Measurements from ENCODE around the gene KLF11.
"Not testable (repeated sequence)": the region's sequence is repeated elsewhere in the genome, so short reads cannot be mapped to it uniquely, and the experiment has no call there.

KLF11 gene

DNA sequence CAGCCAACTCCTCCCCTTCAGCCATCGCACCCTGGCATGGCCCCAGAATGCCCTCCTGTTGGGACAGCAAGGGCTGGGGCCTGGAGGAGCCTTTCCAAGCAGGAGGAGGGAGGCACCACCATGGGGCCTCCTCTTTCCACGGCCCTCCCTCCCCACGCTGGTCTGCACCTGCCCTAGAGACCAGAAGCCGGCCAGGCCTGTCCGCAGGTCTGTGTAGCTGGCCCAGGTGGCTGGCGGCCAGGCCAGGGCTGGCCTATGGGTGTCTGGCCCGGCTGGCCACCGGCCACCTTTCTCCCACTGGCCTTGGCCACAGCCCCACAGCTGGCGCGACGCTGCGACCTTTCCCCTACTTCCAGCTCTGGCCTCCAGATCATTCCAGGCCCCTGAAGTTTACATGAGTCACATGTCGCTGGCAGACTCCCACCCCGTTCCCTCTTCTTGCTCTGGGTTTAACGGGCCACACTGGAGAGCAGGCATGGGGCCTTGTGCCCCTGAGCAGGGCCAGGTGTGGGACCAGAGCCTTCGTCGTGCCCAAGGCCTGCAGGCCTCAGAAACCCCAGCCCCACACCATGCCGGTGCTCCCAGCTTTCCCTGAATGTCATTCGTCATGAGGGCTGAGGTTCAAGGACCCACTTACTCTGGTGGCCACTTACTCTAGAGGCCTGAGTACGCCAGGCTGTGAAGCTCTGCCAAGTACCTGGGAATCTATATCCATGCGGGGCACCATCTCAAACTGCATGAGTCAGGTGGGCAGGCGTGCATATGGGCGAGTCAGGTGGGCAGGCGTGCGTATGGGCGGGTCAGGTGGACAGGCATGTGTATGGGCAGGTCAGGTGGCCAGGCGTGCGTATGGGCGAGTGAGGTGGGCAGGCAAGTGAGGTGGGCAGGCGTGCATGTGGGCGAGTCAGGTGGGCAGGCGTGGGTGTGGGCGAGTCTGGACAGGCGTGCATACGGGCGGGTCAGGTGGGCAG is 33.3 kb upstream of the KLF11 start:
- no peaks in the 10 kb centered on the region for H3K9me3 ChIP-seq (ENCODE audit: insufficient read depth, low read depth, low read length)

DNA sequence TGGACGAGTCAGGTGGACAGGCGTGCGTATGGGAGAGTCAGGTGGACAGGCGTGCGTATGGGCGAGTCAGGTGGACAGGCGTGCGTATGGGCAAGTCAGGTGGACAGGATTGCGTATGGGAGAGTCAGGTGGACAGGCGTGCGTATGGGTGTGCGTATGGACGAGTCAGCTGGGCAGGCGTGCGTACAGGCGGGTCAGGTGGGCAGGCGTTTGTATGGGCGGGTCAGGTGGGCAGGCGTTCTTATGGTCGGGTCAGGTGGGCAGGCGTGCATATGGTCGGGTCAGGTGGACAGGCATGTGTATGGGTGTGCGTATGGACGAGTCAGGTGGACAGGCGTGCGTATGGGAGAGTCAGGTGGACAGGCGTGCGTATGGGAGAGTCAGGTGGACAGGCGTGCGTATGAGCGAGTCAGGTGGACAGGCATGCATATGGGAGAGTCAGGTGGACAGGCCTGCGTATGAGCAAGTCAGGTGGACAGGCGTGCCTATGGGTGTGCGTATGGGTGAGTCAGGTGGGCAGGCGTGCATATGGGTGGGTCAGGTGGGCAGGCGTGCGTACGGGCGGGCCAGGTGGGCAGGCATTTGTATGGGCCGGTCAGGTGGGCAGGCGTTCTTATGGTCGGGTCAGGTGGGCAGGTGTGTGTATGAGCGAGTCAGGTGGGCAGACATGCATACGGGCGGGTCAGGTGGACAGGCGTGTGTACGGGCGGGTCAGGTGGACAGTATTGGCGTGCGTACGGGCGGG is 32.3 kb upstream of the KLF11 start:
- WGBS, result 97% methylated on average over 52 of the region's 52 CpGs
- not testable (repeated sequence) for H3K36me3 ChIP-seq (ENCODE audit: insufficient read depth, low read length); H3K27me3 ChIP-seq (ENCODE audit: insufficient read depth, low read length); H3K9me3 ChIP-seq (ENCODE audit: insufficient read depth, low read depth, low read length); H3K27ac ChIP-seq (ENCODE audit: low read depth, low read length); H3K4me3 ChIP-seq (ENCODE audit: low read length); H3K9ac ChIP-seq (ENCODE audit: low read depth, low read length); H3K4me1 ChIP-seq (ENCODE audit: insufficient read depth, low read length)

More for the DNA sequence above, 33.3 kb upstream of the KLF11 start:
- 93% methylated on average over 36 of the region's 36 CpGs for WGBS
- Histone ChIP-seq H3K9ac (ENCODE audit: low read depth, low read length) (no peak overlapping the region), H3K4me1 (ENCODE audit: insufficient read depth, low read length) (no peaks in the 10 kb centered on the region), H3K4me3 (ENCODE audit: low read length) (no peak overlapping the region), H3K36me3 (ENCODE audit: insufficient read depth, low read length) (no peaks in the 10 kb centered on the region), H3K27me3 (ENCODE audit: insufficient read depth, low read length) (no peaks in the 10 kb centered on the region), H3K27ac (ENCODE audit: low read depth, low read length) (no peak overlapping the region)

- 92% methylated on average over 48 of the region's 61 CpGs for WGBS
- not testable (repeated sequence) for H3K4me3 ChIP-seq (ENCODE audit: low read length); H3K27ac ChIP-seq (ENCODE audit: low read depth, low read length); H3K27me3 ChIP-seq (ENCODE audit: insufficient read depth, low read length); H3K9ac ChIP-seq (ENCODE audit: low read depth, low read length); H3K4me1 ChIP-seq (ENCODE audit: insufficient read depth, low read length); H3K36me3 ChIP-seq (ENCODE audit: insufficient read depth, low read length); H3K9me3 ChIP-seq (ENCODE audit: insufficient read depth, low read depth, low read length)
These were observed 31.6 kb upstream of the KLF11 start for GRCh38 chr2:10011606-10012325.

- H3K4me1 ChIP-seq (ENCODE audit: insufficient read depth, low read length); H3K9ac ChIP-seq (ENCODE audit: low read depth, low read length); H3K27me3 ChIP-seq (ENCODE audit: insufficient read depth, low read length); H3K4me3 ChIP-seq (ENCODE audit: low read length); H3K27ac ChIP-seq (ENCODE audit: low read depth, low read length); H3K9me3 ChIP-seq (ENCODE audit: insufficient read depth, low read depth, low read length); H3K36me3 ChIP-seq (ENCODE audit: insufficient read depth, low read length): not testable (repeated sequence)
- 96% methylated on average over 37 of the region's 37 CpGs for WGBS
These were observed 30.9 kb upstream of the KLF11 start for GRCh38 chr2:10012366-10012962.

- H3K9me3 ChIP-seq (ENCODE audit: insufficient read depth, low read depth, low read length), result no peaks in the 10 kb centered on the region
- no peak overlapping the region for H3K9ac ChIP-seq (ENCODE audit: low read depth, low read length)
- WGBS, result 91% methylated on average over 29 of the region's 29 CpGs
- H3K27me3 ChIP-seq (ENCODE audit: insufficient read depth, low read length), result no peaks in the 10 kb centered on the region
- H3K4me3 ChIP-seq (ENCODE audit: low read length), result no peak overlapping the region
- H3K4me1 ChIP-seq (ENCODE audit: insufficient read depth, low read length), result no peaks in the 10 kb centered on the region
- H3K36me3 ChIP-seq (ENCODE audit: insufficient read depth, low read length), result no peaks in the 10 kb centered on the region
- no peak overlapping the region for H3K27ac ChIP-seq (ENCODE audit: low read depth, low read length)
These were observed 30.3 kb upstream of the KLF11 start for GRCh38 chr2:10012963-10013461.

DNA sequence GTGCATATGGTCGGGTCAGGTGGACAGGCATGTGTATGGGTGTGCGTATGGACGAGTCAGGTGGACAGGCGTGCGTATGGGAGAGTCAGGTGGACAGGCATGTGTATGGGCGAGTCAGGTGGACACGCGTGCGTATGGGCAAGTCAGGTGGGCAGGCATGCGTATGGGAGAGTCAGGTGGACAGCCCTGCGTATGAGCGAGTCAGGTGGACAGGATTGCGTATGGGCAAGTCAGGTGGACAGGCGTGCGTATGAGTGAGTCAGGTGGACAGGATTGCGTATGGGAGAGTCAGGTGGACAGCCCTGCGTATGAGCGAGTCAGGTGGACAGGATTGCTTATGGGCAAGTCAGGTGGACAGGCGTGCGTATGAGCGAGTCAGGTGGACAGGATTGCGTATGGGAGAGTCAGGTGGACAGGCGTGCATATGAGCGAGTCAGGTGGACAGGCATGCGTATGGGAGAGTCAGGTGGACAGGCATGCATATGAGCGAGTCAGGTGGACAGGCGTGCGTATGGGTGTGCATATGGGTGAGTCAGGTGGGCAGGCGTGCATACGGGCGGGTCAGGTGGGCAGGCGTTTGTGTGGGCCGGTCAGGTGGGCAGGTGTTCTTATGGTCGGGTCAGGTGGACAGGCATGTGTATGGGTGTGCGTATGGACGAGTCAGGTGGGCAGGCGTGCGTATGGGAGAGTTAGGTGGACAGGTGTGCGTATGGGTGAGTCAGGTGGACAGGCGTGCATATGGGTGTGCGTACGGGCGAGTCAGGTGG is 29.5 kb upstream of the KLF11 start:
- not testable (repeated sequence) for H3K9ac ChIP-seq (ENCODE audit: low read depth, low read length); H3K4me1 ChIP-seq (ENCODE audit: insufficient read depth, low read length); H3K4me3 ChIP-seq (ENCODE audit: low read length); H3K36me3 ChIP-seq (ENCODE audit: insufficient read depth, low read length); H3K27me3 ChIP-seq (ENCODE audit: insufficient read depth, low read length); H3K27ac ChIP-seq (ENCODE audit: low read depth, low read length); H3K9me3 ChIP-seq (ENCODE audit: insufficient read depth, low read depth, low read length)
- 90% methylated on average over 43 of the region's 43 CpGs for WGBS

GRCh38 chr2:10014418-10015190 is 28.7 kb upstream of the KLF11 start:
- 93% methylated on average over 42 of the region's 42 CpGs for WGBS
- Histone ChIP-seq H3K9me3 (ENCODE audit: insufficient read depth, low read depth, low read length) (no peaks in the 10 kb centered on the region), H3K36me3 (ENCODE audit: insufficient read depth, low read length) (no peaks in the 10 kb centered on the region), H3K27me3 (ENCODE audit: insufficient read depth, low read length) (no peaks in the 10 kb centered on the region), H3K27ac (ENCODE audit: low read depth, low read length) (no peak overlapping the region), H3K4me1 (ENCODE audit: insufficient read depth, low read length) (no peaks in the 10 kb centered on the region), H3K9ac (ENCODE audit: low read depth, low read length) (no peak overlapping the region), H3K4me3 (ENCODE audit: low read length) (no peak overlapping the region)

GRCh38 chr2:10015376-10015989 is 27.9 kb upstream of the KLF11 start:
- H3K36me3 ChIP-seq (ENCODE audit: insufficient read depth, low read length); H3K9ac ChIP-seq (ENCODE audit: low read depth, low read length); H3K27me3 ChIP-seq (ENCODE audit: insufficient read depth, low read length); H3K4me3 ChIP-seq (ENCODE audit: low read length); H3K4me1 ChIP-seq (ENCODE audit: insufficient read depth, low read length); H3K9me3 ChIP-seq (ENCODE audit: insufficient read depth, low read depth, low read length); H3K27ac ChIP-seq (ENCODE audit: low read depth, low read length): not testable (repeated sequence)
- 96% methylated on average over 42 of the region's 44 CpGs for WGBS

GRCh38 chr2:10016001-10016801 is 27.1 kb upstream of the KLF11 start:
- 92% methylated on average over 35 of the region's 35 CpGs for WGBS
- no peak overlapping the region for H3K27ac ChIP-seq (ENCODE audit: low read depth, low read length)
- H3K27me3 ChIP-seq (ENCODE audit: insufficient read depth, low read length), result no peaks in the 10 kb centered on the region
- H3K9me3 ChIP-seq (ENCODE audit: insufficient read depth, low read depth, low read length), result no peaks in the 10 kb centered on the region
- H3K9ac ChIP-seq (ENCODE audit: low read depth, low read length), result no peak overlapping the region
- no peak overlapping the region for H3K4me3 ChIP-seq (ENCODE audit: low read length)
- H3K4me1 ChIP-seq (ENCODE audit: insufficient read depth, low read length), result no peaks in the 10 kb centered on the region
- no peaks in the 10 kb centered on the region for H3K36me3 ChIP-seq (ENCODE audit: insufficient read depth, low read length)
